ENCODE measurements around the gene MADCAM1. TPM values are rescaled to one million over a fixed set of nuclear protein-coding genes. Genes with fewer than 3 reads are reported as not detected.

Gene MADCAM1
- total RNA-seq, 3 donors from 2014 or later (not counting 1 experiment from before 2014, with no cell fraction given) = 0.43 to 0.54 TPM; not detected in 1

DNA sequence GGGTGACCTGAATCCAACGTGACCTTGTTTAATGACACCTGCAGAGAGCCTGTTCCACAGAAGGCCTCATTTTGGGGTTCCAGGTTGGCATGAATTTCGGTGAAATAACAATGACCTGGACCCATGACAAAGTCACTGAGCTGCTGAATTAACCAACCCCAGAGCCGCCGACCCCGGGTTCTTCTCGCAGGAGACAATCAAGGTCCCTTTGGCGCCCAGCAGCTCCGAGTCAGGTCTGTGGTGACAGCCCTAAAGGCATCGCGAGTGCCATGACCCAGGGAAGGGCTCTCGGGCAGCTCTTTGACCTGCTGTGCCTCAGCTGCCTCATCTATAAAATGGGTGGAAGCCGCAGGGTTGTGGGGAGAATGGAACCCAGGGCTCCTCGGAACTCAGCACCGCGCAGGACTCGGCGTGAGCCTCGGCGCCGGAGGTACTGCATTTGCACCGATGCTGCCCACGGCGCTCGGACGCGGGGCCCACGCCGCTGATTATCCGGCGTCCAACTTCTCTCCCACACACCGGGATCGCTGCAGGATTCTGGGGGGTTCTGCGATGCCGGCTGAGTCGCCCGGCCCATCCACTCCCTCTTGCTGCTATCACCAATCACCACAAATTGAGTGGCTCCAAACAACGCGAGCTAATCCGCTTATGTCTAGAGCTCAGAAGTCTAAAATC lies 41.1 kb upstream of the MADCAM1 start:
- Histone ChIP-seq H3K9me3 (ENCODE audit: control insufficient read depth, insufficient read depth, low read length) (peaks cover 6% of the 10 kb centered on the region), H3K4me1 (ENCODE audit: control insufficient read depth, insufficient read depth, low read length) (peaks cover 5% of the 10 kb centered on the region), H3K4me3 (ENCODE audit: low read length) (no peak overlapping the region), H3K27me3 (ENCODE audit: control insufficient read depth, insufficient read depth, low read length) (peaks cover 9% of the 10 kb centered on the region), H3K36me3 (ENCODE audit: control insufficient read depth, insufficient read depth, low read length) (no peaks in the 10 kb centered on the region), H3K27ac (ENCODE audit: low read length) (no peak overlapping the region)
- Mint-ChIP-seq H3K9me3 (no peaks in the 10 kb centered on the region), H3K36me3 (no peaks in the 10 kb centered on the region), H3K4me1 (no peaks in the 10 kb centered on the region), H3K4me3 (no peak overlapping the region), H3K27me3 (ENCODE audit: low read depth in 2 of 2) (peaks cover 0 to 8% of the 10 kb centered on the region in 2 donors), H3K27ac (no peak overlapping the region)
- no peak for TF ChIP-seq CTCF (IDR thresholded peaks at IDR 0.05)
- WGBS (ENCODE audit: insufficient coverage) = 95% methylated on average over 39 of the region's 39 CpGs
- DNase-seq (no peak), ATAC-seq (no peak)
- intact Hi-C loops (cut with micrococcal nuclease) = no loop called here

DNA sequence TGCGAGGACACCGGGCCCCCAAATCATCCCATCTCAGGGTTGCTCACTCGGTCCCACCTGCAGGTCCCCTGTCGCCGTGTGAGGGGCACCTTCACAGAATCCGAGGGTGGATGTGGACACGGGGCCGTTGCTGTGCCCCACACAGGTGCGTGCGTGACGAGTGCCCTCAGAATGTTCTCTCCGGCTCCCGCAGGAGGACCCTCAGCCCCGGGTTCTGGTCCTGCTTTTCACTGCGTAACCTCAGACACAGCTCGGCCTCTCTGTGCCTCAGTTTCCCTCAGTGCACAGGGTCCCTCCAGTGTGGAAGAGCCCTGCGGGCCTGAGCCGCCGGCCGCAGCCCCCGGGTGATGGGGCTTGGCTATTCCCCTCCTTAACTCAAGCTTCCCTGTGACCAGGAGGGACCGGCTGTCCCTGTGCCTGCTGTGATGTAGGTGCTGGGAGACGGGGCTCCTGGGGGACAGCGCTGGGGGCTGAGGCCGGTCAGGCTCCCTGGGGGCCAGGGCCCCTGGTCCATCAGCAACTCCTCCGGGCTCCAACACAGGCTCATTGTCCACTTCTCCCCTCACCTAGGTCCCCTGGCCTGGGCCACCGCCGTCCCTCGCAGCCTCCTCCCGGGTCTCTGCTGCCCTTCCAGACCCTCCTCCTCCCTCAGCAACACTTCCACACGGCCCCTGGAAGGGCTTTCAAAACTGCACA lies 40.3 kb upstream of the MADCAM1 start:
- ATAC-seq (no peak), DNase-seq (no peak)
- H3K27ac ChIP-seq (ENCODE audit: low read length) = no peak overlapping the region
- H3K9me3 ChIP-seq (ENCODE audit: control insufficient read depth, insufficient read depth, low read length) = no peaks in the 10 kb centered on the region
- intact Hi-C loops (cut with micrococcal nuclease) = no loop called here
- Mint-ChIP-seq H3K4me1 (no peaks in the 10 kb centered on the region), H3K27me3 (ENCODE audit: low read depth in 2 of 2) (peaks cover 0 to 8% of the 10 kb centered on the region in 2 donors), H3K27ac (no peak overlapping the region), H3K36me3 (no peaks in the 10 kb centered on the region), H3K9me3 (no peaks in the 10 kb centered on the region), H3K4me3 (no peak overlapping the region)
- no peak for TF ChIP-seq CTCF (IDR thresholded peaks at IDR 0.05)
- no peak overlapping the region for H3K4me3 ChIP-seq (ENCODE audit: low read length)
- no peaks in the 10 kb centered on the region for H3K36me3 ChIP-seq (ENCODE audit: control insufficient read depth, insufficient read depth, low read length)
- 91% methylated on average over 31 of the region's 31 CpGs for whole genome bisulfite sequencing (ENCODE audit: insufficient coverage)
- H3K4me1 ChIP-seq (ENCODE audit: control insufficient read depth, insufficient read depth, low read length) = peaks cover 5% of the 10 kb centered on the region
- H3K27me3 ChIP-seq (ENCODE audit: control insufficient read depth, insufficient read depth, low read length) = peaks cover 9% of the 10 kb centered on the region

DNA sequence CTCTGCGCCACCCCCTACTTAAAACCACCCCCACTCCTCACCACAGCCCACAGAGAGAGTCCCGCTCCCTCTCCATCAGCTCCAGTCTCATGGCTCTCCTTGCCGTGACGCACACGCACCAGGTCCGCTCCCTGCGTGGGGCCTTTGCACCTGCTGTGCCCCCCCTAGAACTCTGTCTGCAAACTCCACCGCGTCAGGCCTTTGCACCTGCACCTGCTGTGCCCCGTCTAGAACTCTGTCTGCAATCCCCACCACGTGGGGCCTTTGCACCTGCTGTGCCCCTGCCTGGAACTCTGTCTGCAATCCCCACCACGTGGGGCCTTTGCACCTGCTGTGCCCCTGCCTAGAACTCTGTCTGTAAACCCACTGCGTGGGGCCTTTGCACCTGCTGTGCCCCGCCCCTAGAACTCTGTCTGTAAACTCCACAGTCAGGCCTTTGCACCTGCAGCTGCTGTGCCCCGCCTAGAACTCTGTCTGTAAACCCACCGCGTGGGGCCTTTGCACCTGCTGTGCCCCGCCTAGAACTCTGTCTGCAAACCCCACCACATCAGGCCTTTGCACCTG lies 39.7 kb upstream of the MADCAM1 start:
- H3K9me3 Mint-ChIP-seq = no peaks in the 10 kb centered on the region
- H3K4me3 Mint-ChIP-seq = no peak overlapping the region
- no peaks in the 10 kb centered on the region for H3K36me3 Mint-ChIP-seq
- intact Hi-C loops (cut with micrococcal nuclease) = no loop called here
- H3K4me3 ChIP-seq (ENCODE audit: low read length) = no peak overlapping the region
- H3K27ac ChIP-seq (ENCODE audit: low read length) = no peak overlapping the region
- H3K27me3 ChIP-seq (ENCODE audit: control insufficient read depth, insufficient read depth, low read length) = peaks cover 12% of the 10 kb centered on the region
- H3K27me3 Mint-ChIP-seq (ENCODE audit: low read depth in 2 of 2) = peaks cover 0 to 10% of the 10 kb centered on the region in 2 donors
- DNase-seq (no peak), ATAC-seq (no peak)
- H3K36me3 ChIP-seq (ENCODE audit: control insufficient read depth, insufficient read depth, low read length) = no peaks in the 10 kb centered on the region
- no peaks in the 10 kb centered on the region for H3K4me1 Mint-ChIP-seq
- H3K4me1 ChIP-seq (ENCODE audit: control insufficient read depth, insufficient read depth, low read length) = peaks cover 10% of the 10 kb centered on the region
- 80% methylated on average over 18 of the region's 18 CpGs for WGBS (ENCODE audit: insufficient coverage)
- no peak for TF ChIP-seq CTCF (IDR thresholded peaks at IDR 0.05)
- H3K27ac Mint-ChIP-seq = no peak overlapping the region
- H3K9me3 ChIP-seq (ENCODE audit: control insufficient read depth, insufficient read depth, low read length) = no peaks in the 10 kb centered on the region

All from natural killer cell (primary cell).